OCI-LY3 (cell line): ENCODE measurements around the gene RER1.

Source experiments
- H2AFZ ChIP-seq: fragments of 200-600, 300-600 bp; shearing (Covaris generic); 2 replicates; pipeline ENCODE4 v1.6.0; 2014; ENCODE audit warnings: antibody characterized with exemption, low read depth, low read length
- H3K27ac ChIP-seq: fragments of 200-600, 300-600 bp; sonication (generic); 2 replicates; pipeline ENCODE4 v1.5.1; 2014; ENCODE audit warnings: mild to moderate bottlenecking, low read length, moderate library complexity, mixed read lengths
- H3K27me3 ChIP-seq: fragments of 200-600, 300-600 bp; sonication (generic); 2 replicates; pipeline ENCODE4 v1.6.1; 2014; ENCODE audit warnings: low read depth, low read length, mixed read lengths
- H3K36me3 ChIP-seq: fragments of 200-600, 300-600 bp; sonication (generic); replicated peaks from 2 replicates; pipeline ENCODE3; 2014; ENCODE audit warnings: low read depth, low read length, mixed read lengths
- H3K4me1 ChIP-seq: fragments of 300-600, 200-600 bp; sonication (generic); 2 replicates; pipeline ENCODE4 v1.6.1; 2014; ENCODE audit warnings: low read length, mixed read lengths
- H3K4me2 ChIP-seq: fragments of 200-600, 300-600 bp; sonication (generic); 2 replicates; pipeline ENCODE4 v1.6.1; 2014; ENCODE audit warnings: low read length, mixed read lengths
- H3K4me3 ChIP-seq: fragments of 300-600, 200-600 bp; sonication (generic); 2 replicates; pipeline ENCODE4 v1.5.1; 2014; ENCODE audit warnings: antibody characterized with exemption, mild to moderate bottlenecking, low read length, moderate library complexity
- H3K79me2 ChIP-seq: fragments of 300-600, 200-600 bp; shearing (Covaris generic); 2 replicates; pipeline ENCODE4 v1.6.1; 2014; ENCODE audit warnings: mild to moderate bottlenecking, low read length, mixed read lengths
- H3K9ac ChIP-seq: fragments of 300-600, 200-600 bp; shearing (Covaris generic); 2 replicates; pipeline ENCODE4 v1.6.0; 2014; ENCODE audit warnings: mild to moderate bottlenecking, low read length, moderate library complexity
- H3K9me3 ChIP-seq: fragments of 200-600, 300-600 bp; shearing (Covaris generic); 2 replicates; pipeline ENCODE4 v1.6.1; 2014; ENCODE audit warnings: low read length, mixed read lengths; ENCODE audit not compliant: insufficient read depth
- H4K20me1 ChIP-seq: fragments of 200-600, 300-600 bp; sonication (generic); 2 replicates; pipeline ENCODE4 v1.6.1; 2016; ENCODE audit warnings: low read length, mixed read lengths; ENCODE audit not compliant: insufficient read depth
- CTCF ChIP-seq: fragments of 200-600, 300-600 bp; sonication (generic); IDR thresholded peaks from 2 replicates; pipeline ENCODE4 v1.5.1; 2014; ENCODE audit warnings: antibody characterized with exemption, low read length, low read depth
- EZH2phosphoT487 ChIP-seq: fragments of 200-600 bp; shearing (Covaris generic); IDR thresholded peaks from 2 replicates; pipeline ENCODE4 v1.6.1; 2018; ENCODE audit warnings: antibody characterized with exemption, mixed run types, low read depth

The RER1 gene

DNA sequence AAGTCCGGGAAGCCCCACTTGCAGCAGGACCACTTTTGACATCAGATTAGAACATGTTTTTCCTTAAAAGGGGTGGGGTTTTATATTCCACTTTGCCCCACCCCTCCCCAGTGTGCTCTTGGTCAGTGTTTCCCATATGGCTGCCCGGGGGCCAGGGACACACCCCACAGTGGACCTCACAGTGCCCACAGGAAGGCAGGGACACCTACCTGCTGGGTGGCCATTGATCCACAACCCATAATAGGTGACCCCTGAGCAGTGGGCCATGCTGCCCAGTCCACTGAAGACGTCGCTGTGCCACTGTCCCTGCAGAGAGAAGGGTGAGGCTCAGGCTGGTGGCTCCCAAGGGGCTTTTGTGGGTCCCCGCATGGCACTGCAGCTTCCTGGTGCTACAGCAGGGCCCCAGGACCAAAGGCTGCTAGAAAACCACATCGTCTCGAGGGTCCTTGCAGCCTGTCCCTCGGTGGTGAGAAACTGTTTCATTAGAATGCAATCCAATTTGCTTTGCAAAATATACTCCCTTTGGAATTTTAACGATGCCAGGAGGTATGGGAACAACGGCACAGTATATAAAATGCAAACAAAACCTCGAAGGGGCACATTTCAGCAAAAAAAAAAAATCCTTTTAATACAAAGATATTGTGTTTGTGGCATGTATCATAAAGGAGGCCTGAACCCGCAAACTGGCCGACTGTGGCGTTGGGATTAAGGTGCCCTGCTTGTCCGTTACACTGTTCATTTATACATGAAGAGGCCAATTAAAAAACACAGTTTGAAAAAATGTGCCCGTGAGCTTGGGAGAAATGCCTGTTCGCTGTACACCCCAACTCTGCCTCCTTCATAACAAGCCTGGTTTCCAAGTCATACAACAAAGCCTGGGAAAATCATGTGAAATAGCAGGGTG, 17.1 kb upstream of the RER1 start:
- H3K4me1 ChIP-seq = no peaks in the 10 kb centered on the region
- no peak overlapping the region for H3K27ac ChIP-seq
- H4K20me1 ChIP-seq = no peaks in the 10 kb centered on the region
- H3K9ac ChIP-seq = no peak overlapping the region
- TF ChIP-seq EZH2phosphoT487 (no peak), CTCF (no peak)
- no peaks in the 10 kb centered on the region for H3K36me3 ChIP-seq
- no peaks in the 10 kb centered on the region for H3K79me2 ChIP-seq
- peaks cover 13% of the 10 kb centered on the region; the same call in 1 of the 2 replicates for H3K27me3 ChIP-seq
- H3K9me3 ChIP-seq = no peaks in the 10 kb centered on the region
- H3K4me3 ChIP-seq = no peak overlapping the region
- H3K4me2 ChIP-seq = no peak overlapping the region
- H2AFZ ChIP-seq = no peak overlapping the region

DNA sequence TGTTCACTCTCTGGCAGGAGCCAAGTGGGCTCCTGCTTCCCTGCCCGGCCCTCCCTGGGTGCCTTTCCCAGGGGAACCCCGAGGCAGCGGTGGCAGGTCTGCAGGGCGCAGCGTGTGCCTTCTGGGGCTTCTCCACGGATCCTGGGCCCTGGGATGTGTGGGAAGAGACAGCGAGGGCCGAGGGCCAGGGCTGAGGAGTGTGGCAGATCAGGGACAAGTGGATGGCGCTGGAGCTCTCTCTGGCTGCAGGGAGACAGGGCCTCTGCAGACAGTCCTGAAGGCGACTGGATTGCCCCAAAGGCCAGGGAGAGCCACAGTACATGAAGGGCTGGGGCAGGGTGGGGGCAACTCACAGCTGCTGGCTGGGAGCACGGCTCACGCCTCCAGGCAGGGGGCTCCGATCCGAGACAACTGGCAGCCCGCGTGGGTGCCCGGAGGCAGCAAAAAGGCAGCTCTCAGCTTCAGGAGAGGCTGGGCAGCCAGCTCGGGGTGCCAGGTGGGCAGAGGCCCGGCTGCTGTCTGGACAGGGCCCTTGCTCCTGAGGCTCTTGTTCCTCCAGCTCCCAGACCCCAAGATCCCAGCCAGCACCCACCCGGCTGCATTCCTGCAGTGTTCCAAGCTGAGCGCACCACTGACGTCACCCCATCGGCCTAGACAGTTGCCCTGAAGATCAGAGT, 16.3 kb upstream of the RER1 start:
- H3K27me3 ChIP-seq = peaks cover 13% of the 10 kb centered on the region; the same call in 1 of the 2 replicates
- H3K79me2 ChIP-seq = no peaks in the 10 kb centered on the region
- no peak overlapping the region for H3K4me3 ChIP-seq
- no peak overlapping the region for H3K9ac ChIP-seq
- H3K4me2 ChIP-seq = no peak overlapping the region
- H2AFZ ChIP-seq = no peak overlapping the region
- no peaks in the 10 kb centered on the region for H4K20me1 ChIP-seq
- H3K4me1 ChIP-seq = no peaks in the 10 kb centered on the region
- no peak overlapping the region for H3K27ac ChIP-seq
- H3K9me3 ChIP-seq = no peaks in the 10 kb centered on the region
- H3K36me3 ChIP-seq = no peaks in the 10 kb centered on the region
- TF ChIP-seq CTCF (no peak), EZH2phosphoT487 (no peak)

- Histone ChIP-seq H3K36me3 (no peaks in the 10 kb centered on the region), H3K9ac (no peak overlapping the region), H3K4me1 (no peaks in the 10 kb centered on the region), H2AFZ (no peak overlapping the region), H3K4me3 (no peak overlapping the region), H3K27me3 (peaks cover 13% of the 10 kb centered on the region; the same call in 1 of the 2 replicates), H4K20me1 (no peaks in the 10 kb centered on the region), H3K79me2 (no peaks in the 10 kb centered on the region), H3K4me2 (no peak overlapping the region), H3K9me3 (no peaks in the 10 kb centered on the region), H3K27ac (no peak overlapping the region)
- TF ChIP-seq EZH2phosphoT487 = no peak
- no peak for TF ChIP-seq CTCF
Measured at GRCh38 chr1:2375923-2376260, 15.7 kb upstream of the RER1 start.

DNA sequence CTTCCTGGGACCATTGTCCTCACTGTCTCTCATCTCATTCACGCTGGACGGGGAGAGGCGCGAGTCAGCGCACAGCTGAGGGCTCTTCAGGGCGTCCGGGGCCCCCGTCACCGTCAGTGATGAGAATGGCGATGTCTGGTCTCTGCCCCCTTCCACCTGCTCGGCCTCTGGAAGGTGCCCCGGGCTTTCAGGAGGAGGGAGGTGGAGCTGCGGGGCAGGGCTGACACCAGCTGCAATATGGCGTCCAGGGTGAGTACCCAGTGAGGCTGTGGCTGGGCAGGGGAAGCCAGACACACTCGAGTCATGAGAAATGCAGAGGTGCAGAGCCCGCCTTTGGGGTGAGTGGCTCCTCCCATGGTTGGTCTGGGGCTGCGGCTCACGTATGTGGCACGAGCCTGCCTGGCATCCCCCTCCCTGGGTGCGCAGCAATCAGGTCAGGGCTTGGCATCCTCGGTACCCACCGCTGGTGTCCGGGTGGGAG, 15.3 kb upstream of the RER1 start:
- TF ChIP-seq CTCF (no peak), EZH2phosphoT487 (no peak)
- Histone ChIP-seq H3K27ac (no peak overlapping the region), H2AFZ (no peak overlapping the region), H4K20me1 (no peaks in the 10 kb centered on the region), H3K4me2 (no peak overlapping the region), H3K9ac (no peak overlapping the region), H3K4me1 (no peaks in the 10 kb centered on the region), H3K36me3 (no peaks in the 10 kb centered on the region), H3K79me2 (no peaks in the 10 kb centered on the region), H3K27me3 (peaks cover 13% of the 10 kb centered on the region; the same call in 1 of the 2 replicates), H3K9me3 (no peaks in the 10 kb centered on the region), H3K4me3 (no peak overlapping the region)
